HepG2 (cell line): ENCODE data around the gene NELL1.

ENCODE experiments used
- CREB1 ChIP-seq, 2 experiments: fragments of 450-650 bp in 1 of 2; IDR thresholded peaks; 2 replicates each; pipeline ENCODE4 v1.6.1; 2016 to 2017; ENCODE audit warnings: control low read depth in 1 of 2, mild to moderate bottlenecking in 1 of 2, missing compliant biosample characterization in 1 of 2, missing genetic modification characterization in 1 of 2
- EP300 ChIP-seq, 3 experiments: sonication (generic) in 1 of 3; formaldehyde crosslinking in 1 of 3; IDR thresholded peaks; 2 replicates each; pipeline versions ENCODE4 v1.5.1 to v1.6.1; 2011 to 2020; ENCODE audit warnings: low read depth in 2 of 3, low read length in 2 of 3, borderline replicate concordance in 1 of 3, improper control_type of control experiment in 1 of 3, mild to moderate bottlenecking in 1 of 3, missing genetic modification reagents in 1 of 3, moderate library complexity in 1 of 3
- EZH2 ChIP-seq: conservative IDR thresholded peaks from 2 replicates; pipeline ENCODE4 v1.6.1; 2012; ENCODE audit warnings: mild to moderate bottlenecking, low read depth, low read length, moderate library complexity
- MAFK ChIP-seq, 2 experiments: IDR thresholded peaks in 1 of 2; conservative IDR thresholded peaks in 1 of 2; 2 replicates each; pipeline ENCODE4 v1.6.1; 2011; ENCODE audit warnings: improper control_type of control experiment in 2 of 2, low read length in 2 of 2
- TARDBP ChIP-seq: sonication (generic); formaldehyde crosslinking; IDR thresholded peaks from 2 replicates; pipeline ENCODE4 v1.8.0; 2022; ENCODE audit warnings: mild to moderate bottlenecking, missing genetic modification reagents
- TCF7L2 ChIP-seq: IDR thresholded peaks from 2 replicates; pipeline ENCODE4 v1.6.1; 2011; ENCODE audit warnings: mild to moderate bottlenecking, low read depth, low read length, moderate library complexity
- TRIM24 ChIP-seq: sonication (generic); formaldehyde crosslinking; IDR thresholded peaks from 2 replicates; pipeline ENCODE4 v1.8.0; 2022; ENCODE audit warnings: mild to moderate bottlenecking, missing genetic modification reagents
- ZNF224 ChIP-seq: sonication (generic); formaldehyde crosslinking; IDR thresholded peaks from 2 replicates; pipeline ENCODE4 v1.5.0; 2020; ENCODE audit warnings: mild to moderate bottlenecking, missing genetic modification reagents
- ZNF292 ChIP-seq: sonication (generic); formaldehyde crosslinking; IDR thresholded peaks from 2 replicates; pipeline ENCODE4 v1.8.1; 2022; ENCODE audit warnings: mild to moderate bottlenecking, low read depth, missing genetic modification reagents, borderline replicate concordance
- ZNF660 ChIP-seq: sonication (generic); formaldehyde crosslinking; IDR thresholded peaks from 2 replicates; pipeline ENCODE4 v1.5.1; 2020; ENCODE audit warnings: mild to moderate bottlenecking, low read depth, missing genetic modification reagents, borderline replicate concordance
- ZNF720 ChIP-seq: sonication (generic); formaldehyde crosslinking; IDR thresholded peaks from 2 replicates; pipeline ENCODE4 v1.4.0; 2020; ENCODE audit warnings: missing genetic modification reagents
- TF ChIP-seq, protein P1 (sequence below): sonication (generic); formaldehyde crosslinking; IDR thresholded peaks from 2 replicates; pipeline ENCODE4 v1.4.0; 2020; ENCODE audit warnings: missing genetic modification reagents; ENCODE audit errors: not compliant biosample characterization
- TF ChIP-seq, protein P2 (sequence below): sonication (generic); formaldehyde crosslinking; IDR thresholded peaks from 2 replicates; pipeline ENCODE4 v1.5.0; 2020; ENCODE audit warnings: mild to moderate bottlenecking, missing genetic modification reagents, moderate library complexity

DNA sequence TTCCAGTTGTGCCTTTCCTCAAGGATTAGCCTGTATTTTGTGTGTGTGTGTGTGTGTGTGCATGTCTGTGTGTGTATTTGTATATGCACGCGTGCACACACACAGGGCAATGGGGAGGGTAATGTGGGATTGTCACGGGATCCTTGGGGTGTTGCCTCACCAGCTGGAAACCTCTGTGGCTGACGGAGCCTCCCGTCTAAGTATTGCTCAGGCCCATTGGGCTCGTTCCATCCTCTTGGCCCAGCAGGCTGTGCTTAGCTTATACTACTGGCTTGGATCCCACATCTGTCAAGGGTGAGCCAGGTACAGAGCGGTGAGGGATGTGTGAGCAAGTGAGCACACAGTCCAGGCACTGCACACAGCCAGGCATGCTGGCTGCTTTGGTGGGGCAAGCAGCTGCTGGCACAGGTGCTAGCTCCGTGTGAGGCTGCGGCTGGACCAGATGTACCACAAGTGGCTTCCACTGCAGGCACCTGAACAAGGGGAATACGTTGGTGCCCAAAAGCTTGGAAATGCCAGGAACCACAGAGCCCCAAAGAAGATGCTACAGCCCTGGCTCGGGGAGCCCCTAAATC, 462.8 kb downstream of the NELL1 start:
- TF ChIP-seq, protein P1, sequence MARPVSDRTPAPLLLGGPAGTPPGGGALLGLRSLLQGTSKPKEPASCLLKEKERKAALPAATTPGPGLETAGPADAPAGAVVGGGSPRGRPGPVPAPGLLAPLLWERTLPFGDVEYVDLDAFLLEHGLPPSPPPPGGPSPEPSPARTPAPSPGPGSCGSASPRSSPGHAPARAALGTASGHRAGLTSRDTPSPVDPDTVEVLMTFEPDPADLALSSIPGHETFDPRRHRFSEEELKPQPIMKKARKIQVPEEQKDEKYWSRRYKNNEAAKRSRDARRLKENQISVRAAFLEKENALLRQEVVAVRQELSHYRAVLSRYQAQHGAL (CRISPR knock-in tag) = no peak
- TF ChIP-seq ZNF292 (no peak), TCF7L2 (no peak), CREB1 (IDR thresholded peaks at IDR 0.05) (no peak), CREB1 (CRISPR knock-in tag; IDR thresholded peaks at IDR 0.05) (no peak), TARDBP (CRISPR knock-in tag) (no peak), TRIM24 (CRISPR knock-in tag) (no peak), MAFK (conservative IDR thresholded peaks at IDR 0.05 in 1 of 2, IDR thresholded peaks at IDR 0.05 in 1 of 2; ENCODE audit: low read length in 2 of 2) (no peak), EZH2 (no peak), EP300 (IDR thresholded peaks at IDR 0.05; ENCODE audit: low read depth in 2 of 2, low read length in 2 of 2) (no peak), EP300 (CRISPR knock-in tag; IDR thresholded peaks at IDR 0.05; ENCODE audit: borderline replicate concordance) (no peak), ZNF720 (CRISPR knock-in tag) (no peak), ZNF224 (CRISPR knock-in tag) (no peak), ZNF660 (no peak)
- TF ChIP-seq, protein P2, sequence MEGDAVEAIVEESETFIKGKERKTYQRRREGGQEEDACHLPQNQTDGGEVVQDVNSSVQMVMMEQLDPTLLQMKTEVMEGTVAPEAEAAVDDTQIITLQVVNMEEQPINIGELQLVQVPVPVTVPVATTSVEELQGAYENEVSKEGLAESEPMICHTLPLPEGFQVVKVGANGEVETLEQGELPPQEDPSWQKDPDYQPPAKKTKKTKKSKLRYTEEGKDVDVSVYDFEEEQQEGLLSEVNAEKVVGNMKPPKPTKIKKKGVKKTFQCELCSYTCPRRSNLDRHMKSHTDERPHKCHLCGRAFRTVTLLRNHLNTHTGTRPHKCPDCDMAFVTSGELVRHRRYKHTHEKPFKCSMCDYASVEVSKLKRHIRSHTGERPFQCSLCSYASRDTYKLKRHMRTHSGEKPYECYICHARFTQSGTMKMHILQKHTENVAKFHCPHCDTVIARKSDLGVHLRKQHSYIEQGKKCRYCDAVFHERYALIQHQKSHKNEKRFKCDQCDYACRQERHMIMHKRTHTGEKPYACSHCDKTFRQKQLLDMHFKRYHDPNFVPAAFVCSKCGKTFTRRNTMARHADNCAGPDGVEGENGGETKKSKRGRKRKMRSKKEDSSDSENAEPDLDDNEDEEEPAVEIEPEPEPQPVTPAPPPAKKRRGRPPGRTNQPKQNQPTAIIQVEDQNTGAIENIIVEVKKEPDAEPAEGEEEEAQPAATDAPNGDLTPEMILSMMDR (CRISPR knock-in tag) = no peak
